ENCODE results near the gene PREX1.

DNA sequence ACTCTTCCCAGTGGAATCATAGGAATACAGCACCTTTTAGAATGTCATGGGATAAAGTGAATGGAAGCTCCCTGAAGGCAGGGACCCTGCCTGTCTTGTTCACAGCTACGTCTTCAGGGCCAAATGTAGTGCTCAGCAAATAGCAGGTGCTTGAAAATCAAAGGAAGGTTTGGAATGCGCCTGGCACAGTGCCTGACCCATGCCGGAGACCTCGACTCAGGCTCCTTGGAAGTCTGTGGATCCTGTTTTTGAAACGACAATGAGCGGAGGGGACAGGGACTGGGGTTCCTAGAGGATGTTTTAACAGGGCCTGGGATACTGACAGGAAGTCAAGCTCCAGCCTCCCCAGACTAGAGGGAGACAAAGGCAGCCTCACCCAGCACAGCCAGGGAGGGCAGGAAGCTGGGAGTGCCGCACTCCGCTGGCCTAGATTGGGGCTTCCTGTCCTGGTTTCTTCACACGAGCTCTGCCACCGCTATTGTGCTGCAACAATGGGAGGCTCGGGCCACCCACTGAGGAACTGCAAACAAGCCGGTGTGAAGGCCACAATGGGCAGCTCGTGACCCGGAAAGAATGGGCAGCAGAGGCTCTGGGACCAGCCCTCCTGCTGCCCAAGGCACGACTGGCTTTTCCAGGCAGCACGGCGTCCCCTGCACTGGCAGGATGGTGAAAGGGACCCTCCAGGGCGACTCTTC, 76.7 kb downstream of the PREX1 start:
- TF ChIP-seq, protein P1, sequence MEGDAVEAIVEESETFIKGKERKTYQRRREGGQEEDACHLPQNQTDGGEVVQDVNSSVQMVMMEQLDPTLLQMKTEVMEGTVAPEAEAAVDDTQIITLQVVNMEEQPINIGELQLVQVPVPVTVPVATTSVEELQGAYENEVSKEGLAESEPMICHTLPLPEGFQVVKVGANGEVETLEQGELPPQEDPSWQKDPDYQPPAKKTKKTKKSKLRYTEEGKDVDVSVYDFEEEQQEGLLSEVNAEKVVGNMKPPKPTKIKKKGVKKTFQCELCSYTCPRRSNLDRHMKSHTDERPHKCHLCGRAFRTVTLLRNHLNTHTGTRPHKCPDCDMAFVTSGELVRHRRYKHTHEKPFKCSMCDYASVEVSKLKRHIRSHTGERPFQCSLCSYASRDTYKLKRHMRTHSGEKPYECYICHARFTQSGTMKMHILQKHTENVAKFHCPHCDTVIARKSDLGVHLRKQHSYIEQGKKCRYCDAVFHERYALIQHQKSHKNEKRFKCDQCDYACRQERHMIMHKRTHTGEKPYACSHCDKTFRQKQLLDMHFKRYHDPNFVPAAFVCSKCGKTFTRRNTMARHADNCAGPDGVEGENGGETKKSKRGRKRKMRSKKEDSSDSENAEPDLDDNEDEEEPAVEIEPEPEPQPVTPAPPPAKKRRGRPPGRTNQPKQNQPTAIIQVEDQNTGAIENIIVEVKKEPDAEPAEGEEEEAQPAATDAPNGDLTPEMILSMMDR (IDR thresholded peaks at IDR 0.05): no peak
- TF ChIP-seq POLR2A (IDR thresholded peaks at IDR 0.05): no peak
